ENCODE results near the gene SPP2.

The SPP2 gene

DNA sequence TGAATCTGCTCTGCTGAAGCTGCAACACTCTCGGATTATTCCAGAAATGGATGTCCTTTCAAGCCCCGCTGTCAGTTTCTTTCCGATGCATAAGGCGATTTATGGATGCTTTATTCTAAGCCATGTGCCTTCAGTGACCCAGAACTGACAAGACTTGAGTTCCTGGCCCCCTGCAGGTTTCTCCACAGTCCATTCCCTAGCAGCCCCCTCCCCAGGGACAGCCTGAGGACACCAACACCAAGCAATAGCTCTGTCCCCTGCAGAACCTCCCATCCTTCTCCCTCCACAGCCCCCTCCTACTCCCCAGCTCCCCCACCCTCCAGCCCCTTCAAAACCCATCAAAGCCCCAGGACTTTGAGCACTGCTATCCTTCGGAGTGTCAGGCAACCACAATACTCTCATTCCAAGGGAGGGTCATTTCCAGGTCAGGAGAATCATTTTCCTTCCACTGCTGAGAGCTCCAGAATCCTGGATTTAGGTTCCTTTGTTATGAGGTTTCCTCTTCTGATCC, 24.6 kb upstream of the SPP2 start:
- peak overlapping the region; percentile 47 for H3K4me3 ChIP-seq (ENCODE audit: low read length)
- TF ChIP-seq, protein P1, sequence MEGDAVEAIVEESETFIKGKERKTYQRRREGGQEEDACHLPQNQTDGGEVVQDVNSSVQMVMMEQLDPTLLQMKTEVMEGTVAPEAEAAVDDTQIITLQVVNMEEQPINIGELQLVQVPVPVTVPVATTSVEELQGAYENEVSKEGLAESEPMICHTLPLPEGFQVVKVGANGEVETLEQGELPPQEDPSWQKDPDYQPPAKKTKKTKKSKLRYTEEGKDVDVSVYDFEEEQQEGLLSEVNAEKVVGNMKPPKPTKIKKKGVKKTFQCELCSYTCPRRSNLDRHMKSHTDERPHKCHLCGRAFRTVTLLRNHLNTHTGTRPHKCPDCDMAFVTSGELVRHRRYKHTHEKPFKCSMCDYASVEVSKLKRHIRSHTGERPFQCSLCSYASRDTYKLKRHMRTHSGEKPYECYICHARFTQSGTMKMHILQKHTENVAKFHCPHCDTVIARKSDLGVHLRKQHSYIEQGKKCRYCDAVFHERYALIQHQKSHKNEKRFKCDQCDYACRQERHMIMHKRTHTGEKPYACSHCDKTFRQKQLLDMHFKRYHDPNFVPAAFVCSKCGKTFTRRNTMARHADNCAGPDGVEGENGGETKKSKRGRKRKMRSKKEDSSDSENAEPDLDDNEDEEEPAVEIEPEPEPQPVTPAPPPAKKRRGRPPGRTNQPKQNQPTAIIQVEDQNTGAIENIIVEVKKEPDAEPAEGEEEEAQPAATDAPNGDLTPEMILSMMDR (conservative IDR thresholded peaks at IDR 0.05; ENCODE audit: low read length): no peak
- DNase-seq (ENCODE audit: low read depth): no peak

- TF ChIP-seq, protein P1 (conservative IDR thresholded peaks at IDR 0.05; ENCODE audit: low read length): no peak
- no peak for DNase-seq (ENCODE audit: low read depth)
- H3K4me3 ChIP-seq (ENCODE audit: low read length): no peak overlapping the region
Measured at GRCh38 chr2:234026693-234027254, 23.7 kb upstream of the SPP2 start.

DNA sequence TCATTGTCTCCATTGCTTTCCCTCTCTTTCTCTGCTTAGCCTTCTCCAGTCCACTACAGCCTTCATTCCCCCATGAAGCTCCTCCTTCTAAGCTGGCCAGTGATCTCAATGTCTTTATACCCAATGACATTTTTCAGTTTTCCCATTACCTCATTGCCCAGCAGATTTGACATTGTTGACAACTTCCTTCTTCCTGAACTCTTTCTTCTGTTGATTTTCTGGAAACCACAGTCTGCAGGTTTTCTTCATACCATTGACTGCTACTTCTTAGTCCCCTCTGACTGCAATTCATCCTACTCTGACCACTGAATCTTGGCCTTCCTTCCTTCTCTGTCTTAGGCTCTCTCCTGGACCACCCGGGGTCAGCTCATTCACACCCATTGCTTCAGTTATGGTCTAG, 22.9 kb upstream of the SPP2 start:
- TF ChIP-seq, protein P1 (conservative IDR thresholded peaks at IDR 0.05; ENCODE audit: low read length): no peak
- H3K4me3 ChIP-seq (ENCODE audit: low read length): no peak overlapping the region
- no peak for DNase-seq (ENCODE audit: low read depth)

DNA sequence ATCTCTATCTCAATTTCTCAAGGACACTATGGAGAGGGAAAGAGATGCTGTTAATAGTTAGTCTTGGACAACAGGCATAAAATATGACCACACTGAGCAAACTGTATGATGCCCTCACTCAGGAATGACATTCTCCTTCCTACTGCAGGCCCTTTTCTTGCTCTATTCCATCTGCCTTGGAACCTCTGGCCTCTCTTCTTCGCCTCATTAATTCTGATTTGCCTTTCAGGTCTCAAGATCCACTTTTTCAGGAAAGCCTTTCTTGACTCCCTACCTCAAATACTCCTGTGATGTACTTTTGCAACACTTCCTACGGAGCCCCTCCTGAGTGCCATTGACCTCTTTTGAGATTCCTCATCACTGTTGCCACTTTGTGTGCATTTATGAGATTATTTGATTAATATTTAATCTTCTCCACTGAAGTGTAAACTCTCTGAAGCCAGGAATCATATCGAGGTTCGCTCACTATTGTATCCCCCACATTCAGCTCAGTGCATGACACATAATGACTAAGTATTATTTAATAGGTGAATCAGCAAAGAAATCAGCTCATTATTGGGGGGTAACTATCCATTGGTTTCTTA, 21.3 kb upstream of the SPP2 start:
- TF ChIP-seq, protein P1 (conservative IDR thresholded peaks at IDR 0.05; ENCODE audit: low read length): no peak
- DNase-seq (ENCODE audit: low read depth): peak; percentile 21
- H3K4me3 ChIP-seq (ENCODE audit: low read length): no peak overlapping the region

DNA sequence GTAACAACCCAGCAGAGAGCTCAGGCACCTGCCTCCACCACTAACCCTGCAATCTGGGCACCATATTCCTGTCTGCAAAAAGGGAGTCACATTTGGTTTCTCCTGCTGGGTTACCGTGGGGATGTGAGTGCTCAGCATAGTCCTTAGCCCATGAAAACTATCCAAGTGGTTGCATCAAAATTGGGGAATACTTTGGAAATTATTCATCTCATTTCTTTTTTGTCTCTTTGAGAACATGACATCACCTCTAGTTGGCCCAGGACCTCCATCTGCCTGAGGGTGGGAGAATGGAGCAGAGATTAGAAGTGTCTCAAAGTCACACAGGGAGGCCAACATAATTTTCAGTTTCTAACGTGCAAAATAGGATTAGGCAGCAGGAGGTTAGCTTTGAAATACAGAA, 19.3 kb upstream of the SPP2 start:
- peak; percentile 20 for DNase-seq (ENCODE audit: low read depth)
- H3K4me3 ChIP-seq (ENCODE audit: low read length): no peak overlapping the region
- TF ChIP-seq, protein P1 (conservative IDR thresholded peaks at IDR 0.05; ENCODE audit: low read length): no peak

- TF ChIP-seq, protein P1 (conservative IDR thresholded peaks at IDR 0.05; ENCODE audit: low read length): no peak
- DNase-seq (ENCODE audit: low read depth): peak; percentile 83
- H3K4me3 ChIP-seq (ENCODE audit: low read length): no peak overlapping the region
Measured at GRCh38 chr2:234032279-234032856, 18.1 kb upstream of the SPP2 start.

- TF ChIP-seq, protein P1 (conservative IDR thresholded peaks at IDR 0.05; ENCODE audit: low read length): no peak
- H3K4me3 ChIP-seq (ENCODE audit: low read length): no peak overlapping the region
- no peak for DNase-seq (ENCODE audit: low read depth)
Measured at GRCh38 chr2:234033174-234033573, 17.3 kb upstream of the SPP2 start.
